A549 (cell line): ENCODE data around the gene JAKMIP1.

Source experiments
- CHD2 ChIP-seq: fragments of 150-350 bp; IDR thresholded peaks from 2 replicates; pipeline ENCODE4 v1.6.1; 2014; ENCODE audit warnings: low read length; ENCODE audit not compliant: partially characterized antibody
- EP300 ChIP-seq, 2 experiments: fragments of >200 bp; sonication (Bioruptor Twin); formaldehyde crosslinking; IDR thresholded peaks; 2 replicates in 1 of 2; 3 replicates in 1 of 2; pipeline ENCODE4 v1.6.1; 2016 to 2017
- FOXS1 ChIP-seq: fragments of 250-450 bp; sonication (Bioruptor Pico); IDR thresholded peaks from 2 replicates; pipeline ENCODE4 v1.5.0; 2020; ENCODE audit warnings: mild to moderate bottlenecking, moderate library complexity
- MYC ChIP-seq: IDR thresholded peaks from 2 replicates; pipeline ENCODE4 v1.6.1; 2012; ENCODE audit warnings: mild to moderate bottlenecking, inconsistent platforms, low read length, improper control_type of control experiment, borderline replicate concordance
- NFE2L2 ChIP-seq: fragments of 150-350 bp; conservative IDR thresholded peaks from 2 replicates; pipeline ENCODE4 v1.6.1; 2014; ENCODE audit warnings: low read length
- NPAS2 ChIP-seq: fragments of 250-450 bp; sonication (Bioruptor Pico); IDR thresholded peaks from 2 replicates; pipeline ENCODE4 v1.8.0; 2022; ENCODE audit warnings: mild to moderate bottlenecking, moderate library complexity, borderline replicate concordance
- RNF2 ChIP-seq: fragments of 200-600 bp; sonication (generic); IDR thresholded peaks from 2 replicates; pipeline ENCODE4 v1.6.1; 2016; ENCODE audit warnings: low read depth, mild to moderate bottlenecking, antibody characterized with exemption, moderate library complexity, borderline replicate concordance
- TF ChIP-seq, protein P1 (sequence below): fragments of >200 bp; sonication (Bioruptor Twin); formaldehyde crosslinking; IDR thresholded peaks from 3 replicates; pipeline ENCODE4 v1.5.1; 2016
- TF ChIP-seq, protein P2 (sequence below): fragments of 250-450 bp; sonication (Bioruptor Pico); IDR thresholded peaks from 2 replicates; pipeline ENCODE4 v1.5.0; 2021; ENCODE audit warnings: mild to moderate bottlenecking, moderate library complexity, borderline replicate concordance

DNA sequence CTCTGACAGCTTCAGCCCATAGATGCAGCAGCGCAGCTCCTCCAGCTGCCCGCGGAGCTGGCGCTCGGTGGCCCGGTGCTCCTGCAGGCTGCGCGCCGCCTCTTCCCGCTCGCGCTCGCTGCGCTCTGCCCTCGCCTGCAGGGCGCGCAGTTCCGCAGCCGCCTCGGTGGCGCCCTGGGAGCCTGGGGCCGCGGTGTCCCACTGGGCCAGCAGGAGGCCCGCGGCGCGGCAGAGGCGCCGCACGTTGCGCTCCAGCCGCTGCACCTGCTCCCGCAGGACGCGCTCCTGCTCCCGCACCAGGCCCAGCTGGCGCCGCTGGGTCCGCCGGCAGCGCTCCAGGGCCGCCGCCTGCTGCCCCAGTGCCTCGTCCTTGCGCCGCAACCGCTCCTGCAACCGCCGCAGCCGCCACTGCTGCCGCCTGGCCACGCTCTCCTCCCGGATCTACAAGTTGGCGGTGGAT lies 192.2 kb downstream of the JAKMIP1 start:
- TF ChIP-seq, protein P1, sequence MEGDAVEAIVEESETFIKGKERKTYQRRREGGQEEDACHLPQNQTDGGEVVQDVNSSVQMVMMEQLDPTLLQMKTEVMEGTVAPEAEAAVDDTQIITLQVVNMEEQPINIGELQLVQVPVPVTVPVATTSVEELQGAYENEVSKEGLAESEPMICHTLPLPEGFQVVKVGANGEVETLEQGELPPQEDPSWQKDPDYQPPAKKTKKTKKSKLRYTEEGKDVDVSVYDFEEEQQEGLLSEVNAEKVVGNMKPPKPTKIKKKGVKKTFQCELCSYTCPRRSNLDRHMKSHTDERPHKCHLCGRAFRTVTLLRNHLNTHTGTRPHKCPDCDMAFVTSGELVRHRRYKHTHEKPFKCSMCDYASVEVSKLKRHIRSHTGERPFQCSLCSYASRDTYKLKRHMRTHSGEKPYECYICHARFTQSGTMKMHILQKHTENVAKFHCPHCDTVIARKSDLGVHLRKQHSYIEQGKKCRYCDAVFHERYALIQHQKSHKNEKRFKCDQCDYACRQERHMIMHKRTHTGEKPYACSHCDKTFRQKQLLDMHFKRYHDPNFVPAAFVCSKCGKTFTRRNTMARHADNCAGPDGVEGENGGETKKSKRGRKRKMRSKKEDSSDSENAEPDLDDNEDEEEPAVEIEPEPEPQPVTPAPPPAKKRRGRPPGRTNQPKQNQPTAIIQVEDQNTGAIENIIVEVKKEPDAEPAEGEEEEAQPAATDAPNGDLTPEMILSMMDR: no peak; the same call in 2 of the 3 replicates
- no peak for TF ChIP-seq EP300 (IDR thresholded peaks at IDR 0.05)
- TF ChIP-seq RNF2: no peak
- no peak for TF ChIP-seq MYC
- TF ChIP-seq FOXS1: no peak
- TF ChIP-seq, protein P2, sequence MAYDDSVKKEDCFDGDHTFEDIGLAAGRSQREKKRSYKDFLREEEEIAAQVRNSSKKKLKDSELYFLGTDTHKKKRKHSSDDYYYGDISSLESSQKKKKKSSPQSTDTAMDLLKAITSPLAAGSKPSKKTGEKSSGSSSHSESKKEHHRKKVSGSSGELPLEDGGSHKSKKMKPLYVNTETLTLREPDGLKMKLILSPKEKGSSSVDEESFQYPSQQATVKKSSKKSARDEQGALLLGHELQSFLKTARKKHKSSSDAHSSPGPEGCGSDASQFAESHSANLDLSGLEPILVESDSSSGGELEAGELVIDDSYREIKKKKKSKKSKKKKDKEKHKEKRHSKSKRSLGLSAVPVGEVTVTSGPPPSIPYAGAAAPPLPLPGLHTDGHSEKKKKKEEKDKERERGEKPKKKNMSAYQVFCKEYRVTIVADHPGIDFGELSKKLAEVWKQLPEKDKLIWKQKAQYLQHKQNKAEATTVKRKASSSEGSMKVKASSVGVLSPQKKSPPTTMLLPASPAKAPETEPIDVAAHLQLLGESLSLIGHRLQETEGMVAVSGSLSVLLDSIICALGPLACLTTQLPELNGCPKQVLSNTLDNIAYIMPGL (CRISPR knock-in tag): no peak
- no peak for TF ChIP-seq NFE2L2
- TF ChIP-seq CHD2: no peak
- TF ChIP-seq NPAS2 (CRISPR knock-in tag): no peak
